DOHH2 (cell line): Measurements from ENCODE around the gene MMD.
A peak's percentile ranks its signal among the peaks of the same experiment; 100 is the strongest.

ENCODE experiments used
- H3F3A ChIP-seq: fragments of 200-600 bp; sonication (generic), shearing (Covaris generic); 2 replicates; pipeline ENCODE4 v1.6.0; 2016; ENCODE audit warnings: antibody characterized with exemption, mild to moderate bottlenecking; ENCODE audit not compliant: control insufficient read depth, insufficient read depth
- H3K27ac ChIP-seq: fragments of 200-600 bp; sonication (generic); 2 replicates; pipeline ENCODE4 v1.5.1; 2014; ENCODE audit warnings: low read depth, mild to moderate bottlenecking, low read length, moderate library complexity
- H3K27me3 ChIP-seq: fragments of 200-600 bp; sonication (generic); 2 replicates; pipeline ENCODE4 v1.6.1; 2014; ENCODE audit warnings: mild to moderate bottlenecking, low read length, mixed read lengths; ENCODE audit not compliant: control insufficient read depth
- H3K36me3 ChIP-seq: fragments of 200-600 bp; sonication (generic); 2 replicates; pipeline ENCODE4 v1.6.1; 2014; ENCODE audit warnings: mild to moderate bottlenecking, low read length, moderate library complexity, mixed read lengths; ENCODE audit not compliant: control insufficient read depth
- H3K4me1 ChIP-seq: fragments of 200-600 bp; sonication (generic); 2 replicates; pipeline ENCODE4 v1.6.1; 2014; ENCODE audit warnings: mild to moderate bottlenecking, low read length, mixed read lengths; ENCODE audit not compliant: control insufficient read depth
- H3K4me2 ChIP-seq: fragments of 200-600 bp; sonication (generic); 2 replicates; pipeline ENCODE4 v1.6.0; 2014; ENCODE audit warnings: mild to moderate bottlenecking, low read length, moderate library complexity
- H3K4me3 ChIP-seq: fragments of 200-600 bp; sonication (generic); 2 replicates; pipeline ENCODE4 v1.5.1; 2014; ENCODE audit warnings: mild to moderate bottlenecking, low read length, mixed read lengths
- H3K79me2 ChIP-seq: fragments of 200-600 bp; sonication (generic); 2 replicates; pipeline ENCODE4 v1.6.1; 2014; ENCODE audit warnings: mild to moderate bottlenecking, low read length, mixed read lengths; ENCODE audit not compliant: control insufficient read depth
- H3K9me2 ChIP-seq: fragments of 200-600 bp; sonication (generic); replicated peaks from 2 replicates; pipeline ENCODE4 v1.6.1; 2014; ENCODE audit warnings: mild to moderate bottlenecking, low read length, mixed read lengths; ENCODE audit not compliant: control insufficient read depth
- H3K9me3 ChIP-seq: fragments of 200-600 bp; sonication (generic); 2 replicates; pipeline ENCODE4 v1.6.1; 2014; ENCODE audit warnings: antibody characterized with exemption, low read length, mixed read lengths; ENCODE audit not compliant: control insufficient read depth, insufficient read depth
- H4K20me1 ChIP-seq: fragments of 200-600 bp; sonication (generic); 2 replicates; pipeline ENCODE4 v1.6.0; 2014; ENCODE audit warnings: low read depth, mild to moderate bottlenecking, antibody characterized with exemption, low read length, moderate library complexity; ENCODE audit not compliant: control insufficient read depth, insufficient read depth
- CTCF ChIP-seq: fragments of 200-600 bp; sonication (generic); IDR thresholded peaks from one replicate; pipeline ENCODE4 v1.5.1; 2014; ENCODE audit warnings: antibody characterized with exemption, mild to moderate bottlenecking, low read depth, low read length; ENCODE audit not compliant: poor library complexity, severe bottlenecking
- EZH2phosphoT487 ChIP-seq: fragments of 200-600 bp; sonication (generic); IDR thresholded peaks from 2 replicates; pipeline ENCODE4 v1.6.1; 2017; ENCODE audit warnings: borderline replicate concordance, mild to moderate bottlenecking, antibody characterized with exemption, low read length, moderate library complexity, mixed read lengths

The MMD gene

DNA sequence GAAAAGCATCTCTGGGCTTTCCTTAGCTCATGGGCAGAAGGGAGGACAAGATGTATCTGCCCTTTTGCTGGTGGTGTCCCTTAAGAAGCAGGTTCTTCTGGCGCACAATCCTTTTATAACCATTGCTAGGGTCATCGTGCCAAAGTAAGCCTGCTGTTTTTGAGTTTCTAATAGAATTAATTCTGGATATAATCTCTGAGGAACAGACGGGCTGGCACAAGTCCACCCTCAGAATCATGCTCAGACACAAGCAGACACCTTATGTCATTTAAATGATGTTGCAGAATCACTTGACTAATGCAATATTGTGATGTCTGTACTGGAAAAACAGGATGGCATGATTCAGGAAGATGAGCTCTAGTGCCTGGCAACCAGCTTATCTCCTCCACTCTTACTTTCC is 18.8 kb upstream of the MMD start:
- TF ChIP-seq EZH2phosphoT487 = no peak
- TF ChIP-seq CTCF = no peak
- peaks cover 50% of the 10 kb centered on the region for H3K4me1 ChIP-seq
- no peak overlapping the region for H3K27ac ChIP-seq

GRCh38 chr17:55437159-55437605 is 15.5 kb upstream of the MMD start:
- Histone ChIP-seq H3K9me2 (no peaks in the 10 kb centered on the region), H3K9me3 (no peaks in the 10 kb centered on the region), H3K79me2 (no peaks in the 10 kb centered on the region), H3K36me3 (no peaks in the 10 kb centered on the region), H3K27me3 (no peaks in the 10 kb centered on the region), H3K4me3 (peak overlapping the region; percentile 52), H3F3A (peaks cover 20% of the 10 kb centered on the region), H3K4me2 (peak overlapping the region; percentile 65), H3K4me1 (peaks cover 66% of the 10 kb centered on the region), H4K20me1 (no peaks in the 10 kb centered on the region), H3K27ac (peak overlapping the region; percentile 91)
- TF ChIP-seq CTCF (no peak), EZH2phosphoT487 (no peak)

More for the DNA sequence above, 18.8 kb upstream of the MMD start:
- Histone ChIP-seq H4K20me1 (no peaks in the 10 kb centered on the region), H3K4me2 (no peak overlapping the region), H3F3A (peaks cover 16% of the 10 kb centered on the region), H3K27me3 (no peaks in the 10 kb centered on the region), H3K9me2 (no peaks in the 10 kb centered on the region), H3K36me3 (no peaks in the 10 kb centered on the region), H3K79me2 (no peaks in the 10 kb centered on the region), H3K4me3 (no peak overlapping the region), H3K9me3 (no peaks in the 10 kb centered on the region)

DNA sequence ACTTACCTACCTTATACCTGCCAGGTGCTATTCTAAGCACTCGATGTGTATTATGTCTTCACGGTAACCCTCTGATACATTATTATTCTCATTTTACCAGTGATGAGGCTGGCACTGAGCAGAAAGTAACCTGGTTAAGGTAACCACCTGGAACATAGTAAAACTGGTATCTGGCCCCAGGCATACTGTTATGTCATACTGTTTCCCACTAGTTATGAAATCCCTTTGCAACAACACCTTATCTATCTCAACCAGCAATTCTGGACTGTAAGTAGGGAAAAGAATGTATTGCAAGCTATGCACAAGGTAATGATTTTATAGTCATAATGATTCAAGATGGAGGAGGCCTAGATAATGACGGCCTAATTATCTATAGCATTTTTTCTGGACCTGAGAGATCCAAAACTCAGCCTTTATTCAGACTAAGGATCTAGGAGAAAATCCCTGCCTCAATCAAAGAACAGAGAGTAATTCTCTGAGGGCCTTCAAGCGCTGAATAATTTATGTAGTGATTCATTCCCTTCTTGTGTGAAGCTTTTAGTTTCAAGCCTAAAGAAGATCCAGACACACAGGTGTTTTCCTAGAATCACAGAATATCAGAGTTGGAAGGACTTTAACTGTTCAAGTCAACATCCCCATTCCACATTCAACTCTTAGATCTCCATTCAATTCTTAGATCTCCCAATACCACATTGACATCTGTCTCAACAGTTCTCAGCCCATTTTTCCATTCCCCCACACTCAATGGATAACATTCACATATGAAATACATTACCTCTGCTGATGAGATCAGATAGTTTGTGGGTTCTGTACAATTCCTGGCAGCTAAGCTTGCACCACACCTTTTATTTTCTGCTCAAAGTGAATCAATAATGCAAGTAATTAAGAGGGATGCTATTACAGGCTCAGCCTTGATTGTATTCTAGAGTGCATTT is 14.9 kb upstream of the MMD start:
- Histone ChIP-seq H3K79me2 (no peaks in the 10 kb centered on the region), H3K4me2 (peak overlapping the region; percentile 65), H3K4me3 (peak overlapping the region; percentile 52), H3K4me1 (peaks cover 68% of the 10 kb centered on the region), H3F3A (peaks cover 21% of the 10 kb centered on the region), H3K9me3 (no peaks in the 10 kb centered on the region), H3K9me2 (no peaks in the 10 kb centered on the region), H3K27ac (peak overlapping the region; percentile 91), H4K20me1 (no peaks in the 10 kb centered on the region), H3K27me3 (no peaks in the 10 kb centered on the region), H3K36me3 (no peaks in the 10 kb centered on the region)
- TF ChIP-seq EZH2phosphoT487 (no peak), CTCF (no peak)
